GM10248 (cell line): ENCODE results near the gene GRK5.

Experiments used
- CTCF ChIA-PET: fragments of 300-600 bp; sonication (Branson Sonifier 250); formaldehyde crosslinking; extraction: SDS; loops from one replicate; lab custom pipeline; 2021; ENCODE audit warnings: antibody characterized with exemption; lab: Yijun Ruan, JAX
- POLR2A ChIA-PET: fragments of 350-650 bp; sonication (Branson Sonifier 250); formaldehyde crosslinking; extraction: SDS; loops from one replicate; lab custom pipeline; 2020; ENCODE audit warnings: antibody characterized with exemption; lab: Yijun Ruan, JAX
- DNase-seq: peaks from one replicate; pipeline ENCODE4 v3.0.0; 2012; ENCODE audit errors: extremely low spot score
- TF ChIP-seq, protein P1 (sequence below): IDR thresholded peaks from 2 replicates; pipeline ENCODE4 v1.5.1; 2012; ENCODE audit warnings: mild to moderate bottlenecking, low read depth; ENCODE audit errors: extremely low read depth, missing control alignments, control extremely low read depth

GRK5 gene

DNA sequence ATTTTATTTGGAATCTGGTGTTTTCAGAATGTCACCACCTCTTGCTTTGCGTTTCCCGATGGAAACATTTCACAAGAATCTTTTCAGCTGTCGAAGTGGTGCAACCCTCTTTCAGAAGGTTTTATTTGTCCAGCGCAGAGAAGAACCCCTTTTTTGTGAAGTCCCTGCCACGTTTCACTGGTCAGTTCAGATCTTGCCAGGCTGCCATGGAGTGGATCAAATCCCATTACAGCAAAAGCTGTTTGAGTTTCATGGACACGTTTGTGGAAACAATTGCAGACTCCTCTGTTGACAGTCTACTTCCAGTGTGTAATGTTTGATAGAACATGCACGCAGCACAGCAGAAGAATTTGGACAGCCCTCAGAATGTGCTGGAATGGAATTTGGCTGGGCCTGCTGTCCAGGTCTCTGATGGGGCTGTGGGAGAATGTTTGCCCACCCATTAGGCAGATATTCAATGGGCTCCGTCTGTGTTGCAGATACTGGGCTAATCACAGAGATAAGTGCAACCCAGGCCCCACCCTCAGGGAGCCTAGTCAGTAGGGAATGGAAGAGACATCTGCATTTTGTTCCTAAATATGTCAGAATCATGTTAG, 143.2 kb downstream of the GRK5 start:
- POLR2A ChIA-PET, result no interaction called here
- DNase-seq, result no peak
- CTCF ChIA-PET, result interaction anchor here (1.0 to 2.1 kb wide), 2 partner anchors 15 to 136 kb away, joined by 3 to 8 read pairs; no protein-coding TSS in a partner anchor
- TF ChIP-seq, protein P1, sequence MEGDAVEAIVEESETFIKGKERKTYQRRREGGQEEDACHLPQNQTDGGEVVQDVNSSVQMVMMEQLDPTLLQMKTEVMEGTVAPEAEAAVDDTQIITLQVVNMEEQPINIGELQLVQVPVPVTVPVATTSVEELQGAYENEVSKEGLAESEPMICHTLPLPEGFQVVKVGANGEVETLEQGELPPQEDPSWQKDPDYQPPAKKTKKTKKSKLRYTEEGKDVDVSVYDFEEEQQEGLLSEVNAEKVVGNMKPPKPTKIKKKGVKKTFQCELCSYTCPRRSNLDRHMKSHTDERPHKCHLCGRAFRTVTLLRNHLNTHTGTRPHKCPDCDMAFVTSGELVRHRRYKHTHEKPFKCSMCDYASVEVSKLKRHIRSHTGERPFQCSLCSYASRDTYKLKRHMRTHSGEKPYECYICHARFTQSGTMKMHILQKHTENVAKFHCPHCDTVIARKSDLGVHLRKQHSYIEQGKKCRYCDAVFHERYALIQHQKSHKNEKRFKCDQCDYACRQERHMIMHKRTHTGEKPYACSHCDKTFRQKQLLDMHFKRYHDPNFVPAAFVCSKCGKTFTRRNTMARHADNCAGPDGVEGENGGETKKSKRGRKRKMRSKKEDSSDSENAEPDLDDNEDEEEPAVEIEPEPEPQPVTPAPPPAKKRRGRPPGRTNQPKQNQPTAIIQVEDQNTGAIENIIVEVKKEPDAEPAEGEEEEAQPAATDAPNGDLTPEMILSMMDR, result no peak

- DNase-seq, result no peak
- ChIA-PET CTCF (interaction anchor here (0.8 to 1.0 kb wide), 2 partner anchors 13 to 136 kb away, joined by 3 read pairs; no protein-coding TSS in a partner anchor), POLR2A (no interaction called here)
- TF ChIP-seq, protein P1, result no peak
Measured at GRCh38 chr10:119351189-119351588, 143.8 kb downstream of the GRK5 start.

GRCh38 chr10:119352042-119352441, 144.7 kb downstream of the GRK5 start:
- TF ChIP-seq, protein P1, result no peak
- ChIA-PET CTCF (interaction anchor here (0.9 to 1.3 kb wide), 3 partner anchors 23 to 146 kb away, joined by 3 read pairs; no protein-coding TSS in a partner anchor), POLR2A (interaction anchor here (0.9 kb wide), 1 partner anchor 9 kb away, joined by 3 read pairs; no protein-coding TSS in a partner anchor)
- no peak for DNase-seq

DNA sequence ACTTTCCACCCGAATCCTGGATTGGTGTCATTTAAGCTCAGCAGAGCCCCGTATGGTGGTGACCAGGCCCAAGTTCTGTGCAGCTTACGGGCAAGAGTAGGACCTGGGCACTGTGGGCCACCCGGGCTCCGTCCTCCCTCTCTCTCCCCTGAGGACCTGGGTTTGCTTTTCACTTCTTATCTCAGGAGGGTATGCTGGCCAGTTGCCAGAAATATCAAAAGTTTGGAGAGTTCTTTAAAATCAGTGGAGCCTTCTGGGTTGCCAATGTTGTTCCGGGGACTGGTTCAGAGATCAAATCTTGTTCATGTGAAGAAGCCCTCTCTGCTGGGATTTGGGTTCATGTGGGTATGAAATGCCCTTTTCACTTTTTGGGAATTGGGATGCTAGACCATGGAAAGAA, 145.4 kb downstream of the GRK5 start:
- TF ChIP-seq, protein P1, result no peak
- ChIA-PET CTCF (interaction anchor here (0.7 to 1.3 kb wide), 6 partner anchors 11 to 146 kb away, joined by 3 read pairs; no protein-coding TSS in a partner anchor), POLR2A (interaction anchor here (0.9 kb wide), 1 partner anchor 8 kb away, joined by 3 read pairs; no protein-coding TSS in a partner anchor)

GRCh38 chr10:119353421-119353820, 146.1 kb downstream of the GRK5 start:
- ChIA-PET POLR2A (no interaction called here), CTCF (interaction anchor here (0.7 to 1.0 kb wide), 2 partner anchors 10 to 37 kb away, joined by 3 read pairs; no protein-coding TSS in a partner anchor)
- no peak for DNase-seq
- TF ChIP-seq, protein P1, result no peak

More for the DNA sequence above, 145.4 kb downstream of the GRK5 start:
- DNase-seq, result no peak

GRCh38 chr10:119355930-119356329, 148.6 kb downstream of the GRK5 start:
- POLR2A ChIA-PET, result no interaction called here
- no peak for DNase-seq

More at GRCh38 chr10:119355930-119356329, 148.6 kb downstream of the GRK5 start:
- TF ChIP-seq, protein P1, result no peak
- CTCF ChIA-PET, result interaction anchor here (0.8 to 1.2 kb wide), 4 partner anchors 9 to 149 kb away, joined by 3 to 6 read pairs (median 4); partner anchors contain the start of gene GRK5
